Measurements from ENCODE around the gene AOPEP.

- TF ChIP-seq, protein P1, sequence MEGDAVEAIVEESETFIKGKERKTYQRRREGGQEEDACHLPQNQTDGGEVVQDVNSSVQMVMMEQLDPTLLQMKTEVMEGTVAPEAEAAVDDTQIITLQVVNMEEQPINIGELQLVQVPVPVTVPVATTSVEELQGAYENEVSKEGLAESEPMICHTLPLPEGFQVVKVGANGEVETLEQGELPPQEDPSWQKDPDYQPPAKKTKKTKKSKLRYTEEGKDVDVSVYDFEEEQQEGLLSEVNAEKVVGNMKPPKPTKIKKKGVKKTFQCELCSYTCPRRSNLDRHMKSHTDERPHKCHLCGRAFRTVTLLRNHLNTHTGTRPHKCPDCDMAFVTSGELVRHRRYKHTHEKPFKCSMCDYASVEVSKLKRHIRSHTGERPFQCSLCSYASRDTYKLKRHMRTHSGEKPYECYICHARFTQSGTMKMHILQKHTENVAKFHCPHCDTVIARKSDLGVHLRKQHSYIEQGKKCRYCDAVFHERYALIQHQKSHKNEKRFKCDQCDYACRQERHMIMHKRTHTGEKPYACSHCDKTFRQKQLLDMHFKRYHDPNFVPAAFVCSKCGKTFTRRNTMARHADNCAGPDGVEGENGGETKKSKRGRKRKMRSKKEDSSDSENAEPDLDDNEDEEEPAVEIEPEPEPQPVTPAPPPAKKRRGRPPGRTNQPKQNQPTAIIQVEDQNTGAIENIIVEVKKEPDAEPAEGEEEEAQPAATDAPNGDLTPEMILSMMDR (IDR thresholded peaks at IDR 0.05) = no peak
- TF ChIP-seq POLR2A (IDR thresholded peaks at IDR 0.05) = no peak
These were observed 193.0 kb downstream of the AOPEP start for GRCh38 chr9:94919376-94920098.

Data from uterus (tissue), 2 donors.